ENCODE results near the gene GSDME.

Gene GSDME

DNA sequence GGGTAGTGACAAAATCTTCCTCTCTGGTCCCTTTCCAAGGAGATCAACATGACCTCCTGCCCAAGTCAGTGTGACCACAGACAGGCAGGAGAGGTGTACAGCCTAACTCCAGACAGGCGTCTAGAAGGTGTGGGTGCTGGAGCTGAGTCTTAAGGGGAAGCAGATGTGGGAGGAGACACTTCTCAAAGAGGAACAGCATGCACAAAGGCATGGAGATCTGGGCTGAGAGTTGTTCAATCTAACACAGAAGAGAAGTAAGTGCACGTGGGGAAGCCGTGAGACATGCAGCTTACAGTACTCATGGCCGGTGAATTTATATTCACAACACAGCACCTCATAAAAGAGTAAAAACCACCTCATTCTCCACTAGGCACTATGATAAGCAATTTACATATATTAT is 23.8 kb upstream of the GSDME start:
- Histone ChIP-seq H2AK5ac (ENCODE audit: low read length) (no peak overlapping the region), H3K79me1 (ENCODE audit: low read length) (no peaks in the 10 kb centered on the region), H3K4me1 (ENCODE audit: control insufficient read depth, low read depth, low read length) (no peaks in the 10 kb centered on the region)

DNA sequence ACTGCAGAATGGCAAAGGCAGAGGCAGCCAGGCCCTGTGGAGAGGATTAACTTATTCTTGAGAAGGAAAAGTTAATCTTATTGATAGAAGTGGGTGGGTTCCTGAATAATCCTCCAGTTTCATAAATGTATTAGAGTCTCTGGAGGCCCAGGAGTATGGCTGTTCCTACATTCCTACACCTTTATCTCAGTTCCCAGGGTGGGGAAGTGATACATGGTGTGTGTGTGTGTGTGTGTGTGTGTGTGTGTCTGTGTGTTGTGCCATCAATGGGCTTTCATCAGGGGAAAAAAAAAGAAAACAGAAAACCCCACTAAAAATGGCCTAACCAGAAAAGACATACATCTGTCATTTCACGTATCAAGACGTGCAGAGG is 22.0 kb upstream of the GSDME start:
- Histone ChIP-seq H3K23ac (ENCODE audit: low read length) (no peak overlapping the region), H3K56ac (ENCODE audit: low read length) (no peak overlapping the region), H3K79me1 (ENCODE audit: low read length) (no peaks in the 10 kb centered on the region), H4K5ac (ENCODE audit: low read length) (no peak overlapping the region), H4K8ac (ENCODE audit: low read depth, low read length) (no peak overlapping the region), H2BK15ac (replicated peaks; ENCODE audit: low read depth) (no peak overlapping the region), H3K79me2 (ENCODE audit: control insufficient read depth, insufficient read depth, low read length) (no peaks in the 10 kb centered on the region), H3K27me3 (ENCODE audit: insufficient read depth, low read length, poor library complexity) (no peaks in the 10 kb centered on the region), H2BK120ac (ENCODE audit: low read depth, low read length) (no peak overlapping the region), H3K4ac (ENCODE audit: low read depth, low read length) (no peak overlapping the region), H3K4me2 (ENCODE audit: low read length) (no peak overlapping the region), H2AK5ac (ENCODE audit: low read length) (no peak overlapping the region), H3K4me1 (ENCODE audit: control insufficient read depth, low read depth, low read length) (no peaks in the 10 kb centered on the region), H2BK5ac (ENCODE audit: low read length) (no peak overlapping the region), H3K27ac (ENCODE audit: low read depth, low read length) (no peak overlapping the region), H3K9ac (ENCODE audit: low read length) (no peak overlapping the region), H3K36me3 (ENCODE audit: control insufficient read depth, insufficient read depth, low read length) (no peaks in the 10 kb centered on the region), H3K4me3 (ENCODE audit: low read length) (no peak overlapping the region), H3K18ac (ENCODE audit: low read length) (no peak overlapping the region)
- WGBS (ENCODE audit: extremely low coverage, insufficient coverage, low lambda C conversion rate): no CpG with 5 or more reads among the region's 2 CpGs
- DNase-seq: no peak

More for the DNA sequence above, 23.8 kb upstream of the GSDME start:
- Histone ChIP-seq H3K23ac (ENCODE audit: low read length) (no peak overlapping the region), H2BK120ac (ENCODE audit: low read depth, low read length) (no peak overlapping the region), H3K27ac (ENCODE audit: low read depth, low read length) (no peak overlapping the region), H3K18ac (ENCODE audit: low read length) (no peak overlapping the region), H3K4me3 (ENCODE audit: low read length) (no peak overlapping the region), H2BK5ac (ENCODE audit: low read length) (no peak overlapping the region), H3K36me3 (ENCODE audit: control insufficient read depth, insufficient read depth, low read length) (no peaks in the 10 kb centered on the region), H4K5ac (ENCODE audit: low read length) (no peak overlapping the region), H3K4me2 (ENCODE audit: low read length) (no peak overlapping the region), H2BK15ac (replicated peaks; ENCODE audit: low read depth) (no peak overlapping the region), H4K8ac (ENCODE audit: low read depth, low read length) (no peak overlapping the region), H3K79me2 (ENCODE audit: control insufficient read depth, insufficient read depth, low read length) (no peaks in the 10 kb centered on the region), H3K56ac (ENCODE audit: low read length) (no peak overlapping the region), H3K9ac (ENCODE audit: low read length) (no peak overlapping the region), H3K4ac (ENCODE audit: low read depth, low read length) (no peak overlapping the region), H3K27me3 (ENCODE audit: insufficient read depth, low read length, poor library complexity) (no peaks in the 10 kb centered on the region)
- no CpG with 5 or more reads among the region's 4 CpGs for WGBS (ENCODE audit: extremely low coverage, insufficient coverage, low lambda C conversion rate)
- no peak for DNase-seq

DNA sequence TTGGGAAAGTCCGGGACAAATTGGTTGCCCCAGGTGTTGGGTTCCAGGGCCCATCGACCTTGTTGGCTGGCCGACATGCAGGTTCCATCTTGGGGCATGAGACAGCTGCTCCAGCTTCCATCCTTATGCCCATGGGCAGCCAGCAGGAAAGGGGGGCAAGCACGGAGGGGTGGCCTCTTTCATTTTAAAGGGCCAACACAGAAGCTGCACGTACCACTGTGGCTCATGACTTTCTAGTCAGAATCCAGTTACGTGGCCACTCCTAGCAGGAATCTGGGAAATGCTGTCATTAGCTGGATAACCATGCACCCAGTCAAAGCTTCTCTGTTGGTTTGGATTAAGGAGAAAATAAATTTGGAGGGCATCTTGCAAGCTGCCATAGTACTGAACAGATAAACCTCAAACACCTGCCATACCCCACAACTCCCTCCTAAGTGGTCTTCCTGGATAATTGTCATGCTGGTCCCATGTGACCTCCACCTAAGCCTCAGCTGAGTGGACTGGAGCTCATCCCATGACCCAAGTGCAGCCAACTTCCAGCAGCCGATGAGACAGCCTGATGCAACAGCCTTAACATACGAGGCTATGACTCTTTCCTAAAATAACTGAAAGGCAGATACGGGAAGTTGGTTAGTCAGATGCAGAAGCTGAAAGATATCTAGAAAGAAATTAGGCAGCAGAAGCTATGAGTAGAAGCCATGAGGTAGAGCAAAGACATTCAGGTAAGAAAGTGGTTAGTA is 21.4 kb upstream of the GSDME start:
- no CpG with 5 or more reads among the region's 9 CpGs for WGBS (ENCODE audit: extremely low coverage, insufficient coverage, low lambda C conversion rate)

DNA sequence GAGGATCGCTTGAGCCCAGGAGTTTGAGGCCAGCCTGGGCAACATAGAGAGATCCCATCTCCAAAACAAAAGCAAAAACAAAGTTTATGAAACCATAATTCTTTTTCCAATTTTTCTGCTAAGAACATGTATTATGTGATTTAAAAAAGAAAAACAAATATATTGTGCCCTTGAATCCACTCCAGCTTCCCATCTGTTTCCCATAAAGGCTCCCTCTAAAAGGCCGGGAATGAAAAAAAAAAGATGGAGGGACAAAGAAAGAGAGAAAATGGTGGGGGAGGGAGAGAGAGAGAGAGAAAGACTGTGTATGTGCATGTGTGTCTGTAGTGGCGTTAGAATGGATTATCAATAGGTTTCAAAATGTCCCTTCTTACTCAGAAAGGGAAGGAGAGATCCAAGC is 20.5 kb upstream of the GSDME start:
- no peak overlapping the region for H3K4me3 ChIP-seq (ENCODE audit: low read length)
- no peak overlapping the region for H3K23ac ChIP-seq (ENCODE audit: low read length)
- DNase-seq: no peak
- no peak overlapping the region for H2BK120ac ChIP-seq (ENCODE audit: low read depth, low read length)
- no peak overlapping the region for H3K4me2 ChIP-seq (ENCODE audit: low read length)
- no peak overlapping the region for H2AK5ac ChIP-seq (ENCODE audit: low read length)
- no peak overlapping the region for H2BK15ac ChIP-seq (replicated peaks; ENCODE audit: low read depth)
- H3K36me3 ChIP-seq (ENCODE audit: control insufficient read depth, insufficient read depth, low read length): no peaks in the 10 kb centered on the region
- no CpG with 5 or more reads among the region's 3 CpGs for WGBS (ENCODE audit: extremely low coverage, insufficient coverage, low lambda C conversion rate)
- no peak overlapping the region for H3K18ac ChIP-seq (ENCODE audit: low read length)
- no peak overlapping the region for H4K8ac ChIP-seq (ENCODE audit: low read depth, low read length)
- H3K79me2 ChIP-seq (ENCODE audit: control insufficient read depth, insufficient read depth, low read length): no peaks in the 10 kb centered on the region
- H2BK5ac ChIP-seq (ENCODE audit: low read length): no peak overlapping the region
- no peaks in the 10 kb centered on the region for H3K4me1 ChIP-seq (ENCODE audit: control insufficient read depth, low read depth, low read length)
- no peak overlapping the region for H3K27ac ChIP-seq (ENCODE audit: low read depth, low read length)
- H3K4ac ChIP-seq (ENCODE audit: low read depth, low read length): no peak overlapping the region
- no peaks in the 10 kb centered on the region for H3K79me1 ChIP-seq (ENCODE audit: low read length)
- no peak overlapping the region for H3K9ac ChIP-seq (ENCODE audit: low read length)
- H3K56ac ChIP-seq (ENCODE audit: low read length): no peak overlapping the region
- no peaks in the 10 kb centered on the region for H3K27me3 ChIP-seq (ENCODE audit: insufficient read depth, low read length, poor library complexity)
- no peak overlapping the region for H4K5ac ChIP-seq (ENCODE audit: low read length)

More for the DNA sequence above, 21.4 kb upstream of the GSDME start:
- Histone ChIP-seq H3K23ac (ENCODE audit: low read length) (no peak overlapping the region), H2BK15ac (replicated peaks; ENCODE audit: low read depth) (no peak overlapping the region), H3K79me2 (ENCODE audit: control insufficient read depth, insufficient read depth, low read length) (no peaks in the 10 kb centered on the region), H4K8ac (ENCODE audit: low read depth, low read length) (no peak overlapping the region), H3K4me2 (ENCODE audit: low read length) (no peak overlapping the region), H3K4me3 (ENCODE audit: low read length) (no peak overlapping the region), H3K27ac (ENCODE audit: low read depth, low read length) (no peak overlapping the region), H3K4me1 (ENCODE audit: control insufficient read depth, low read depth, low read length) (no peaks in the 10 kb centered on the region), H2AK5ac (ENCODE audit: low read length) (no peak overlapping the region), H3K9ac (ENCODE audit: low read length) (no peak overlapping the region), H3K4ac (ENCODE audit: low read depth, low read length) (no peak overlapping the region), H4K5ac (ENCODE audit: low read length) (no peak overlapping the region), H3K27me3 (ENCODE audit: insufficient read depth, low read length, poor library complexity) (no peaks in the 10 kb centered on the region), H2BK120ac (ENCODE audit: low read depth, low read length) (no peak overlapping the region), H3K56ac (ENCODE audit: low read length) (no peak overlapping the region), H3K79me1 (ENCODE audit: low read length) (no peaks in the 10 kb centered on the region), H3K36me3 (ENCODE audit: control insufficient read depth, insufficient read depth, low read length) (no peaks in the 10 kb centered on the region), H3K18ac (ENCODE audit: low read length) (no peak overlapping the region), H2BK5ac (ENCODE audit: low read length) (no peak overlapping the region)
- no peak for DNase-seq

DNA sequence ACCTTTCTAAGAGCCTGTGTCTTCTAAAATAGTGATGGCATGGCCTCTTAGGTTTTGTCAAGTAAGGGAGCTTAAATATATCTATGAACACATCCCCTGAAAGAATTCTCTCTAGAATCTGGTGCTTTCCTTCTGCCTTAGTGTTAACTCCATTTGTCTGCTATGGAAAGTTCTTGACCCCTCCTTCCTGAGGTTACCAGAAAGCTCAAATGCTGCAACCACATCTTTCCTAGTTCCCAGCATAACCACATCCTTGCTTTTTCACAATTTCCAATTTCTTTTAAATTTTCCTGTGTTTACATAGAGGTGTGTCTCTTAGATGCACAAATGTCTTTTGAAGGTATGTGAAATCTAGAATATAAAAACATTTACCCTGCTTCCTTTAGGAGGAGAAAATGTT is 16.4 kb upstream of the GSDME start:
- H3K9ac ChIP-seq (ENCODE audit: low read length): no peak overlapping the region
- H3K4ac ChIP-seq (ENCODE audit: low read depth, low read length): no peak overlapping the region
- no peak overlapping the region for H3K18ac ChIP-seq (ENCODE audit: low read length)
- H4K5ac ChIP-seq (ENCODE audit: low read length): no peak overlapping the region
- no peaks in the 10 kb centered on the region for H3K4me1 ChIP-seq (ENCODE audit: control insufficient read depth, low read depth, low read length)
- H2AK5ac ChIP-seq (ENCODE audit: low read length): no peak overlapping the region
- no peak overlapping the region for H3K4me2 ChIP-seq (ENCODE audit: low read length)
- no peak overlapping the region for H3K27ac ChIP-seq (ENCODE audit: low read depth, low read length)
- H3K4me3 ChIP-seq (ENCODE audit: low read length): no peak overlapping the region
- no peaks in the 10 kb centered on the region for H3K79me1 ChIP-seq (ENCODE audit: low read length)
- no peaks in the 10 kb centered on the region for H3K36me3 ChIP-seq (ENCODE audit: control insufficient read depth, insufficient read depth, low read length)
- no peaks in the 10 kb centered on the region for H3K79me2 ChIP-seq (ENCODE audit: control insufficient read depth, insufficient read depth, low read length)
- no peaks in the 10 kb centered on the region for H3K27me3 ChIP-seq (ENCODE audit: insufficient read depth, low read length, poor library complexity)
- no peak overlapping the region for H4K8ac ChIP-seq (ENCODE audit: low read depth, low read length)
- DNase-seq: no peak
- no peak overlapping the region for H2BK120ac ChIP-seq (ENCODE audit: low read depth, low read length)
- H3K56ac ChIP-seq (ENCODE audit: low read length): no peak overlapping the region
- no peak overlapping the region for H3K23ac ChIP-seq (ENCODE audit: low read length)
- H2BK15ac ChIP-seq (replicated peaks; ENCODE audit: low read depth): no peak overlapping the region
- no peak overlapping the region for H2BK5ac ChIP-seq (ENCODE audit: low read length)

DNA sequence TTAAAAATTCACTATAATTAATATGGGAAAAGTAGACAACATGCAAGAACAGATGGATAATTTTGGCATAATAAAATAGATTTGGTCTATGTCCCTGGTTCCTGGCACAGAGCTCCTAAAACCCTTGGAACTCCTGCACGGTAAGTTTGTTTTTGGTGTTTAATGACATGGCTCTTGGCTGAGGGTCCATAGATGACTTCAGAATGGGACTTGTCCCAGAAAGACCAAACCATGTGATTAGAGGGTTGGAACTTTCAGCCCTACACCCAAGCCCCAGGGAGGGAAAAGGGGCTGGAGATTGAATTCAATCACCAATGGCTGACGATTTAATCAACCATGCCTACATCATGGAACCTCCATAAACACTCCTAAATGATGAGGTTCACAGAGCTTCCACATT is 12.6 kb upstream of the GSDME start:
- no CpG with 5 or more reads among the region's 2 CpGs for WGBS (ENCODE audit: extremely low coverage, insufficient coverage, low lambda C conversion rate)
- Histone ChIP-seq H3K4me3 (ENCODE audit: low read length) (no peak overlapping the region), H3K18ac (ENCODE audit: low read length) (no peak overlapping the region), H2BK5ac (ENCODE audit: low read length) (no peak overlapping the region), H3K4me2 (ENCODE audit: low read length) (no peak overlapping the region), H3K4me1 (ENCODE audit: control insufficient read depth, low read depth, low read length) (no peaks in the 10 kb centered on the region), H2AK5ac (ENCODE audit: low read length) (no peak overlapping the region), H3K23ac (ENCODE audit: low read length) (no peak overlapping the region), H2BK15ac (replicated peaks; ENCODE audit: low read depth) (no peak overlapping the region), H3K36me3 (ENCODE audit: control insufficient read depth, insufficient read depth, low read length) (no peaks in the 10 kb centered on the region), H3K4ac (ENCODE audit: low read depth, low read length) (no peak overlapping the region), H3K79me2 (ENCODE audit: control insufficient read depth, insufficient read depth, low read length) (no peaks in the 10 kb centered on the region), H2BK120ac (ENCODE audit: low read depth, low read length) (no peak overlapping the region), H3K79me1 (ENCODE audit: low read length) (no peaks in the 10 kb centered on the region), H4K5ac (ENCODE audit: low read length) (no peak overlapping the region), H4K8ac (ENCODE audit: low read depth, low read length) (no peak overlapping the region), H3K27ac (ENCODE audit: low read depth, low read length) (no peak overlapping the region), H3K27me3 (ENCODE audit: insufficient read depth, low read length, poor library complexity) (no peaks in the 10 kb centered on the region), H3K56ac (ENCODE audit: low read length) (no peak overlapping the region), H3K9ac (ENCODE audit: low read length) (no peak overlapping the region)
- DNase-seq: no peak

All from mesendoderm (in vitro differentiated cells).